CD4-positive, alpha-beta T cell treated with Interleukin-2 at 100 ng/mL for 4 hours (primary cell): ENCODE data around the gene ADAM19.
A peak's percentile ranks its signal among the peaks of the same experiment; 100 is the strongest.

ENCODE experiments used
- DNase-seq: peaks from one replicate; pipeline ENCODE4 v3.0.0-alpha.2; 2020; ENCODE audit warnings: low spot score

The ADAM19 gene

DNA sequence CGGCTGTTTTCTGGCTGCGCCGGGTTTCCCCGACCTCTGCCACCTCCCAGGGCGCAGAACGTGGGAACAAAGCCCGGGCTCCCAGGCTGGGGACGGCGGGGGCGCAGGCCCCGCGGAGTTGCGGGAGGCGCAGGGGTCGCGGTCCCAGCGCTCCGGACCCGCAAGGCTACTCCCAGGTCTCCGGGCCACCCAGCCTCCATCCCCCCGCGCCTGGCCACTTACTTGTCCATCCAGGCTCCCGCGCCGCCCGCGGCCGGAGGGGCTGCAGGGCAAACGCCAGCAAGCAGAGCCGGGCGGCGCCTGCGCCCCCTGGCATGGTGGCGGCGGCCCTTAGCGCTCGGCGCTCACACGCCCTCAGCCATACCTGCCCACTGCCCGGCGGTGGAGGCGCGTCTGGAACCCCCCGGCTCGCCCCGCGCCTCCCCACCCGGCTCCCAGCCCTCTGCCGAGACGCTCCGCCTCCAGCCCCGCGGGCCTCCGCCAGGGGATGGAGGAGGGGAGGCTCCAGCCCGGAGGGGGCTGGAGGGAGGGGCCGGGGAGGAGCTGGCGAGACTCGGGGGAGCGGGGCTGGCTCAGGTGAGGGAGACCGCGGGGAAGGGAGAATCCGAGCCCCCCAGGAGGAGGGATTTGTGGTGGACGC lies at the start of gene ADAM19:
ADAM19 (minus strand) TSS at position 395 of the 640 bp plus-strand sequence; CDS start at position 316, 79 bp downstream.
- peak; percentile 48 for DNase-seq

GRCh38 chr5:157624144-157624543 lies 48.6 kb upstream of the ADAM19 start:
- no peak for DNase-seq

- DNase-seq = no peak
Observed at GRCh38 chr5:157620776-157621175, 45.2 kb upstream of the ADAM19 start.

DNA sequence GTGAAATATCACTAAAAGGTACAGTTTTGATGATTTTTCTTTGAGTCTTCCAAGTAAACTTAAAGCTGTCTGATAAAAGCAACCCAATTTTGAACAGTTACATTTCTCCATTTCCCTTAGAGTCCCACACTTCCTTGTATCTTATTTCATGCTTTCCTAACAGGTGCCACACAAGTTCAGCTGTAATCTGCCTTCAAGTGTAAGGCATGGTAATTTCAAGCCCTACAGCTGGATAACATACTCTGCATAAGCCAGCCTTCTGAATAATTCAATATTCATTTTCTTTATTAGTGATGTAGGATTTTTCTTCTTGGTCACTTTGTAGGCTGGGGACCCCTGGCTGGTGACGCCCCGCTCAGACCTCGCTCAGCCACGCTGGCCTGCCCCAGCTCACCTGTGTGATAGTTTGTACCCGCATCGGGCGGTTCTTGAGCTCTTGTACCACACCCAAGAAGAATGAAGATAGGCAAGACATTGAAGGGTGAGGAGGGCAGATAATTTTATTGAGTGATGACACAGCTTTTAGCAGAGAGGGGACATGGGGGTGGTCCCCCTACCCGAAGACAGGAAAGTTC lies 42.7 kb upstream of the ADAM19 start:
- DNase-seq = no peak

DNA sequence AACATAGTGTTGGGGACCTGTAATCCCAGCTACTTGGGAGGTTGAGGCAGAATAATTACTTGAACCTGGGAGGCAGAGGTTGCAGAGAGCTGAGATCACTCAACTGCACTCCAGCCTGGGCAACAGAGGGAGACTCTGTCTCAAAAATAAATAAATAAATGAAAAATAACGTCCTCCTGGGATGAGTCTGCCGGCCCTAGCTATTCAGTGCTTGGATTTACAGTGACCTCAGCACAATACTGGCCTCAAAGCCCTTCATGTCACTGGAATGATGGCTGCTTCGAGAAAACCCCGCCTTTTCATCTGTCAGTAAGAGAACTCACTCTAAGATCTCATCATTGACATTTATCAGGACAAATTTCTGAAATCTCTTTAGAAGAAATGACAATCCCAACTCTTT lies 41.2 kb upstream of the ADAM19 start:
- no peak for DNase-seq

DNA sequence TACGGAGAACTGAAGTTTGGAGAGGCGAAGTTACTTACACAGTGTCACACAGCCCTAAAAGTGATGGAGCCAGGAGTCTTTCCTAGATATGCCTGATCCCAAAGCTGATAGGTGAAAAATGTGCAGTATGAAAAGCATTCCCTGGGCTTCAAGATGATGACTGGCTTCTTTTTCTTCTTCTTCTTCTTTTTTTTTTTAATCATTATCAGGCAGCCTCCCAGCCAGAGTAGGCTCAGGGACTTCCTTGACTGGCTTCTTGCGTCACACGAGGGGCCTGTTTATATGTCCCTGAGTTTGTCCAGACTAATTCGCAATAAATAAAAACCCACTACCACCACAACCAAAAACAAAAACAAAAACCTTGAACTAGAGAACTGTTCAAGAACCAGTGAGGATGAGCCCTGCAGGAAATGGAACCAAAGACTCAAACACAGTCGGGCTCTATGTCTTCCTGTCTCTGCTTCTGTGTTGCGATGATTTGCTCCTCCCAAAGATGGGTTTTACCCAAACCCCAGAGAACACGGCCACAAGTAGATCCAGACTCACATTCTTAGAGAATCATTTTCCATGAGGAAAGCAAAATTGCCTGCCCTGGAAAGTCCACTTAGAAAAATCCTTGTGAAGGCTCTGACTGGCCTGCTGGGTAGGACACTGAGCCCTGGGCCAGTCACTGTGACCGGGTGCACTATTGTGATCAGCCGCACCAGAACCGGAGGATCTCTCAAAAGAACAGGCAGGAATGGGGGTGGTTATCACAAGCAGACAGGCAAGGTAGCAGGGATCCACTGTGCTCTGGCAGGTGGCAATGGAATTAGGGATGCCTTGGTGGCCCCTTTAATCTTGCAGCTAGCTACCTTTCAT lies 38.0 kb upstream of the ADAM19 start:
- peak; percentile 33 for DNase-seq

DNA sequence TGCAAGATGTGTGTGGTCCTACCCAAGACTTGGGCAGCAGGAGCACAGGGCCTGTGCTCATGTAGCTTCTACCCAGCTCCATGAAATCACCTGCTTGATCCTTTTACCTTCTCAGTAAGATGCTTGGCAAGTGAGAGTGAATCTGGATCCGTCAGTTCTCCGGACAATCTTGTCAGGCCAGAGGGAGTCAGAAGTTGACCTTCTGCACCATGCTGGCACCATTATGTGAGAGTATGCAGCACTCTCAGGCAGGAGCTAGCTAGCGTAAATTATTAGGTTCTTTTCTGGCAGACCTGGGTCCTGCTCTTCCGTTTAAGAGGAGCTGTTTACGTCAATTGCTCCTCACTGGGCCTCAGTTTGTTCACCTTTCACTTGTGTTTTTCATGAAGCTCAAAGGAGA lies 37.0 kb upstream of the ADAM19 start:
- no peak for DNase-seq

- no peak for DNase-seq
Observed at GRCh38 chr5:157611571-157612476, 36.2 kb upstream of the ADAM19 start.

GRCh38 chr5:157610990-157611389 lies 35.4 kb upstream of the ADAM19 start:
- DNase-seq = no peak

DNA sequence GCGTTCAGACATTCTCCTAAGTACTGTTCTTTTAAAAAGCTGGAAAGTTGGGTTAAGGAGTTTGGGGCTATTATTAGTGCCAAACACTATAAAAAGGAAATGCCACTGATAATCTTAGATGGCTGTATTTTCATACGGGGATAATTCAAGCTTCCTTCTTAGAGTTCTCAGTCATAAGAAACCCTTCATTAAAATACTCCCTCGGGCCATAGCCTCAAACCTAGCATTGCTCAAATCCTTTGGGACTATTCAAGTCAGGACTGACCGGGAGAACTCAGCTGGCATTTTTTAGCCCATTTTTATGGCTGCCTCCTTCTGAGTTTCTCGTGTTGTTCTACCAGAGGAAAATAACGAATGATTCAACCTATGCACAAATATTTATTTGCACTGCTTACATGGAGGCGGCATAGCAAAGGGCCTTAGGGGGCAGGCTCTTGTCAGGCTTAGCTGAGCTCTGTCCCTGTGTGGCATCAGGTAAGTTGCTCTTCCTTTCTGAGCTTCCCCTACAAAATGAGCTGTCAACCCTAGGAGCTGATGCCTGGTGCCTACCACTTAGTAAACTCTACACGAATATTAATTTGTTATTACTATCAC lies 33.5 kb upstream of the ADAM19 start:
- no peak for DNase-seq

DNA sequence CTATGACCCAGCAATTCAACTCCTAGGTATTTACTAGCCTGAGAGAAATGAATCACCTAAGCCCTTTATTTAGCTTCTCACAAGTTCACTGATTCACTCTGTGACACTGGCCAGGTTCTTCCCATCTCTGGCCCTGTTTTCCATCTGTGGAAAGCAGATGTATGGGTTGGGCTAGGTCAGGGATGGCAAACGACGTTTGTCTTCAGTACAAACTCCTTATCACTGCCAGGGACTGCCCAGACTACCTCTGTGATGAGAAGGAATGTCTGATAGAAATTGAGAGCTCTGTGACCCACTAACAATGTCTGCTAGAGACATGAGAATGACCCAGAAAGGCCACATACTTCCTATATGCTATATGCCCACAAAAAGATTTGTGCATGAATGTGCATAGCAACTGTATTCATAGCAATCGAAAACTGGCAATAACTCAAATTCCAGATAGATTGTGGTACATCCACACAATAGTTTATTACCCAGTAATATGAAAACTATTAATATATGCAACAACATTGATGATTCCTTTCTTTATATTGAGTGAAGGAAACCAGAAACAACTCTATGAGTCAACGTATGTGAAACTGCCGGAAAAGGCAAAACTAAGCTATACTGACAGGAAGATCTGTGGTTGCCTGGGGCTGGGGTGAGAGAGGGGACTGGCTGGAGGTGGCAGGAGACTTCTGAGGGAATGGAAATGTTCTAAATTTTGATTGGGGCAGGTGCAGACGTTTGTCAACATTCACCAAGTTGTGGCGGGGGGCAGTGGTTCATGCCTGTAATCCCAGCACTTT lies 32.0 kb upstream of the ADAM19 start:
- peak; percentile 76 for DNase-seq

- DNase-seq = no peak
Observed at GRCh38 chr5:157606046-157606445, 30.5 kb upstream of the ADAM19 start.

DNA sequence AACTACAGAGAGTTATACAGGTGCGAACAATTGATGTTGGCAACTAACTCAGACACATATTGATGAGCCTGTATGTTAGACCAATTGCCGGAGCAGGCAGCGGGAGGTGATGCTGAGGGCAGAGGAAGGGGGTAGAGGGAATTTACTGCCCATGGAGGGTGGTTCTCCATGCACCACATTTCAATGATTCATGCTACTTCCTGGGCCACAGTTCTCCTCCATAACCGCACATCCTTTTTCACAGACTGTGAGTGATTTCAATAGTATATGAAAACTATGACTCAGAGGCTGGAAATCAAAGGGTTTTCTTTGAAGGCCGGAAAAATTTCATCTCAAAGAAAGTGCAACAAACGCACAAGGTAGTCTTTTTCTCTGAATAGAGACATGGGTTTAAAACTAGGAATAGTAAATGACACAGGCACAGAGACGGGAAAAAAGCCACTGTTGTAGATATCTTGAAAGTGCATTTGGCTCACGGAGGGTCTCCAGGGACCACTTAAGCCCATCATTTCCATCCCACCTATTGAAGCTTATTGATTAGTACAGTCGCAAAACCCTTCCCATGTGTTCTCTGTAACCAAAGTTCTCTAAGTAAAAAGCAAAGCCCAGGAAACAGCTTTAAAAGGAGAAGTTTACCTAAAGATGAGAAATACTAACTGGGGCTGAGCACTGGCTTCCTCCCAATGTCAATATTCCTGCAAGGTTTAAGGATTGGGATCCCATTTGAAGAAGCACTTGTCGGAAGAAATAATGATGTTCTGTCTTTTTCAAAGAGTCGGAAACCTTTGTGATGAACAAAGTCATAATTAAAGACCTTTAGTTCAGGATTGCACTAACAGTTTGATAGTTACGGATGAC lies 28.0 kb upstream of the ADAM19 start:
- DNase-seq = peak; percentile 90

DNA sequence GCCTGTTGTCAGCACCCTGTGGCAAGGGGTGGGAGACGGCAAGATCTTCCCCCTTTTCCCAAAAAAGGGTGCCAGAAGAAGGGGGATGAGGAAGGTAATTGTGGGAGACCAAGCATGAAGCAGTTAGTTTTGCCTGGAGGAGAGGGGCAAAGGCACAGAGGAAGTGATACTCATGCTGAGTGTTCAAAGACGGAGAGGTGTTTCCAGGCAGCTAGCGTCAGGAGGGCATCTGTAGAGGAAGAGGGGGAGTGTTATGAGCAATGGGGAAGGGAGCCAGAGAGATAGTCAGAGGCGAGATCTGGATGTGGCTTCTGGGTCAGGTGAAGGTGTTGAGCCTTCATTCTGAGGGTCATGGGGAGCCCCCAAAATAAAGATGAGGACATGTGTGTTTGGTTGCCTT lies 26.9 kb upstream of the ADAM19 start:
- DNase-seq = peak; percentile 44

GRCh38 chr5:157600252-157600651 lies 24.7 kb upstream of the ADAM19 start:
- no peak for DNase-seq

DNA sequence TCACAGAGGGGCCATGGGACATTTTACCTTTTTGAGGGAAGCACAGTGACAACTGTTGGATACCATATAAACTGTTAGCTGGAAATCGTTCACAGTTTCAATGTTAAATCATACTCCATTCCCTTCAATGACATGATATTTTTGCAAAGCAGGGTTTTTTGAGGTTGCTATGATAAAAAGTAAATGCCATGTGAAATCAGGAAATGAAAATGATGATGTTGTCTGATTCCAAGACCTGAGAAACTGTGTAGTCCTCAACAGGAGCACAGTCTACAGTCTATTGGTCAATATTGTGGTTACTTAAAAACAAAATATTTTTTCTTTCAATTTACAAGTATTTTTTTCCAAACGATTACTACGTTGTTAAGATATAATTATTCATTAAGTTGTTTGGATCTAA lies 24.0 kb upstream of the ADAM19 start:
- no peak for DNase-seq

DNA sequence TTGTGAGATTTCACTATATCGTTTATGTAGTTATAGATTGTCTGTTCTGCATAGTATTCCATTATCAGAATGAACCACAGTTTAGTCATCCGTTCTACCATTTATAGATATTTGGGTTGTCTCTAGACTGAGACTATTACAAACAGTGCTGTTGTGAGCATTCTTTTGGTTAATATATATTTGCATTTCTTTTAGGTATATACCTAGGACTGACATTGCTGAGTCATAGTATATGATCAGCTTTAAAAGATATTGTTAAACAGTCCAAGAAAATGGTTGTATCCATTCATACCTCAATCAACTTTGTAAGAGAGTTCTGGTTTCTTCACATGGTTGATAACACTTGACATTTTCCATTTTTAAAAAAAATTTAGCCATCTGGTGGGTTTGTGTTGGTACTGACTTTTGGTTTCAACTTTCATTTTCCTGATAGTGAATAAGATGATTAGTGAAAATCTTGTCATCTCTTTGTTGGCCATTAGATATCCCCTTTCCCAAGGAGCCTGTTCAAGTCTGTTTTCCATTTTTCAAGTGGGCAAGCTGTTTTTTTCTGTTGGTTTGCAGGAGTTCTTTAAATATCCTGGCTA lies 22.9 kb upstream of the ADAM19 start:
- no peak for DNase-seq

DNA sequence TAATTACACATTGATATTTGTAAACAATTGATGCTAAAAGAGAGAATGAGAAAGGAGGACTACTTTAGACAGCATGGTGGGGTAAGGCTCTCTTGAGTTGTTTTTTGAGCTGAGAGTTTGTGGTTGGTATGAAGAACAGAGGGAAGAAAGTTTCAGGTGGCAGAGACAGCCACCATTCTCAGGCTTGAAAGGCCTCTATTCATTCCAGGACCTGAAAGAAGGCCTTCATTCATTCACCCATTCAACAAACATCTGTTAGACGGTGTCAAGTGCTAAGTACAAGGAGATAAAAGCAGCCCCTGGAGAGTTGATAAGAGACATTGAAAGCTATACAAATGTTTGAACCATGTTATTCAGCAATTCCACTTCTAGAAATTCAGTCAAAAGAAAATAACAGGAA lies 21.7 kb upstream of the ADAM19 start:
- DNase-seq = no peak

- DNase-seq = peak; percentile 54
Observed at GRCh38 chr5:157596487-157596886, 20.9 kb upstream of the ADAM19 start.
